GM19035 (cell line): ENCODE results near the gene STRN4.
"Not testable (repeated sequence)": the region's sequence is repeated elsewhere in the genome, so short reads cannot be mapped to it uniquely, and the experiment has no call there.

ENCODE experiments used
- ATAC-seq: cut with Tn5 transposase; IDR thresholded peaks from one replicate; pipeline ENCODE4 v1.9.1; 2021; ENCODE audit not compliant: unreplicated experiment

STRN4 gene

GRCh38 chr19:46775642-46776258 is 29.5 kb upstream of the STRN4 start:
- no peak for ATAC-seq

DNA sequence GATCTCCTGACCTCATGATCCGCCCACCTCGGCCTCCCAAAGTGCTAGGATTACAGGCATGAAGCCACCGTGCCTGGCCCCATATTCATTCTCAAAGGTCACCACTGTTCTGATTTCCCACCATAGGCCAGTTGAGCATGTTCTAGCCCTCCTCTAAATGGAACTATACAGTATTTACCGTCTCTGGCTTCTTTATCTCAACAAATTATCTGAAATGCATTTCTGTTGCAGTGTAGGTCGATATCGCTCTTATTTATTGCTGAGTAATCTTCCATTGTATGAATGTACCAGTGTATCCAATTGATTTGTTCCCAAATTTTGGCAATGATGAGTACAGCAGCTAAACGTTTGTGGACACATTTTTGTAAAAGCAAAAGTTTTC is 26.8 kb upstream of the STRN4 start:
- no peak for ATAC-seq

DNA sequence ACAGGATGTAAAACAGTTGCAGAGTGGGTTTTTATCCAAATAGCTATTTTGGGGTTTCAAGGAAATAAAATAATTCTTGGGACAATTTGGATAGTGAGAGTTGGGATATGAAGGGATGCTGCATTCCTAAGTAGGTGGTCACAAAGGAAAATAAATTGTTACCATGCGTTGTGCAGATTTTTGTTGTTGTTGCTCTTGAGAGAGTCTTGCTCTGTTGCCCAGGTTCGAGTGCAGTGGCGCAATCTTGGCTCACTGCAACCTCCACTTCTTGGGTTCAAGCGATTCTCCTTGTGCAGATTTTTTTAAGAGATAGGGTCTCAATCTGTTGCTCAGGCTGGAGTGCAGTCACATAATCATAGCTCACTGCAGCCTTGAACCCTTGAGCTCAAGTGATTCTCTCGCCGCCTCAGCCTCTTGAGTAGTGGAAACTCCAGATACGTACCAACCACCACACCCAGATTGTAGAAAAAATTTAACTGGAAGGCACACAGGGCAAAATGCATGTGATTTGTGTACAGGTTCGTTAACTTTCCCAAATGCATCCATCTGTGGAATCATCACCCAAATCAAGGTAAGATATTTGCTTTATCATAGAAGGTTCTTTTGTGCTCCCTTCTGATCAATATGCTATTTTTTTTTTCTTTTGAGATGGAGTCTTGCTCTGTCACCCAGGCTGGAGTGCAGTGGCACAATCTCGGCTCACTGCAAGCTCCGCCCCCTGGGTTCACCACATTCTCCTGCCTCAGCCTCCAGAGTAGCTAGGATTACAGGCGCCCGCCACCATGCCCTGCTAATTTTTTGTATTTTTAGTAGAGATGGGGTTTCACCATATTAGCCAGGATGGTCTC is 26.1 kb upstream of the STRN4 start:
- no peak for ATAC-seq

DNA sequence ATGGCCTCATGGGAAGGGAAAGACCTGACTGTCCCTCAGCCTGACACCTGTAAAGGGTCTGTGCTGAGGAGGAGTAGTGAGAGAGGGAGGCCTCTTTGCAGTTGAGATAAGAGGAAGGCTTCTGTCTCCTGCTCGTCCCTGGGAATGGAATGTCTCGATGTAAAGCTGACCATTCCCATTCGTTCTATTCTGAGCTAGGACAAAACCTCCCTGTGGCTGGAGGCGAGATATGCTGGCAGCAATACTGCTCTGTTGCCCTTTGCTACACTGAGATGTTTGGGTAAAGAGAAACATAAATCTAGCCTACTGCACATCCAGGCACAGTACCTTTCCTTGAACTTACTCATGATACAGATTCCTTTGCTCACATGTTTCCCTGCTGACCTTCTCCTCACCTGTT is 22.5 kb upstream of the STRN4 start:
- not testable (repeated sequence) for ATAC-seq

DNA sequence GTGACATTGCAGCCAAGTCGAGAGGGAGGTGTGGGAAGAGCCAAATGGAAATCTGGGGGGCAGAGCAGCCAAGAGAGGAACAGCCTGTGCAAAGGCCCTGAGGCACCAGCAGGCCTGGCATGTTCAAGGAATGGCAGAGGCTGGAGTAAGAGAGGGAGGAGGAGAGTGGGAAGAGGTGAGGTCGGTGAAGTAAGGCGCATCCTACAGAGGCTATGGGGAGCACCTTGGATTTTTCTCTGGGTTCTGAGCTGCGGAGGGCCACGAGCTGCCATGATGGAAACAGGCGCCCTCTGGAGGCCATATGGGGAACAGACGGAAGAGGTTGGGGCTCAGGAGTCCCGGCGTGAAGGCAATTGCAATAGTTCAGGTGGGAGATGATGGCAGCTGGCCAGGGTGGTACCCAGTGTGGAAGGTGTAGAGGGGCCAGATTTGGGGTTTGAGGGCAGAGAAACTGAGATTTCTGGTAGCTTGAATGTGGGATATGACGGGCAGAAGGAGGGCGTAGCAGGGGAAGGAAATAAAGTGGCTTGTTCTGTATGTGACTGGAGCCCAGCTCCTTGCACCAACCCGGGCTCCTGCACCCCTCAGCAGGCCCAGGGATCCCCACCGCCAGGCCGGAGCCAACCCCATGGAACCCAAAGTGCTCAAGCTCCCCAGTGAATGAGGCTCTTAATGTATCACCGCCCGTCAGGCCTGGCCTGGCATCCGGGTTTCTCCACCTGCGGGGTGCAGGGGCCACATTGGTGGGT is 20.5 kb upstream of the STRN4 start:
- ATAC-seq, result no peak

DNA sequence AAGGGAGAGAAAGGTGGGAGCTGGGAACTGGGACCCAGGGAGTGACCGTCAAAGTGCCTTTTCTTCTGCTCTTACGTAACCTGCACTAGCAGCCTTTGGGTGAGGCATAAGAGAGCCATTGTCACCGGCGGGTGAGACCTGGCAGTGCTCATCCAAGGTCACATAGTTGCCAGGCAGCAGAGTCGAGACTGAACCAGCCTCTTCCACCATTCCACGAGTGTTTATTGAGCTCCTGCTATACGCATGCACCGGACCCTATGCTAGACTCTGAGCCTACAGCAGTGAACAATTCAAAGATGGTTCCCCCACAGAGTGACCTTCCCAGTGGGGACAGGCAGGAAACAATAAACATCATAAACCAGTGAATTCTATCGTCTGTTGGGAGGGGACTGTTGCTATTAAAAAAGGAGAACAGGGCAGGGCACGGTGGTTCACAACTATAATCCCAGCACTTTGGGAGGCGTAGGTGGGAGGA is 18.6 kb upstream of the STRN4 start:
- ATAC-seq, result no peak

GRCh38 chr19:46762245-46762890 is 16.1 kb upstream of the STRN4 start:
- ATAC-seq, result no peak

DNA sequence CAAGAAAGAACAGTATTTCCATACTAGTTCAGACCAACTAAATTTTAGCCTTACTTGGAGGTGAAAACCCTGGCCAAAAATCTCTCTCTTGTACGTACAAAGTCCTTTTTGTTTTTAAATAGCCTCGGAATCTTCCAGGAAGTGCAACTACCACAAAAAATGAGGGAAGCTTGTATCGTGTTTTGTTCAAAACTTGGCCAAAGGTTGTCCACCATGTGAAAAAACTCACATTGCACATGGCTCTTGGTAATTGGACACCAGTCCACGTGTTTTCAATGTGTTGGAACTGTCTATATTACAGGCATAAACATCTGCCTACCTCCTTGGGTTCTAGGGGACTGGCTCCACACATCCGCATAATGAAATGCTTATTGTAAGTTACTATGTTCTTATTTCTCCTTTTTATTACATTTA is 15.2 kb upstream of the STRN4 start:
- no peak for ATAC-seq

DNA sequence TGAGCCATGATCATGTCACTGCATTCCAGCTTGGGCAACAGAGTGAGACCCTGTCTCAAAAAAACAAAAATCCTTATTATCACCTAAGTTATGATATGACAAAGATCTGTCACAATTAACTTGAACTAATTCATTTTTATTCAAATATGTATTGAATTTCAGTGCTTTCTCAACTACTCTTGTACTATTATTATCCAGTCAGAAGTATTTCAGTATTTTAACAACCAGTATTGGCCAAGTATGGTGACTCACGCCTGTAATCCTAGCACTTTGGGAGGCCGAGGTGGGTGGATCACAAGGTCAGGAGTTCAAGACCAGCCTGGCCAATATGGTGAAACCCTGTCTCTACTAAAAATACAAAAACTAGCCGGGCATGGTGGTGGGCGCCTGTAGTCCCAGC is 14.6 kb upstream of the STRN4 start:
- ATAC-seq, result not testable (repeated sequence)

DNA sequence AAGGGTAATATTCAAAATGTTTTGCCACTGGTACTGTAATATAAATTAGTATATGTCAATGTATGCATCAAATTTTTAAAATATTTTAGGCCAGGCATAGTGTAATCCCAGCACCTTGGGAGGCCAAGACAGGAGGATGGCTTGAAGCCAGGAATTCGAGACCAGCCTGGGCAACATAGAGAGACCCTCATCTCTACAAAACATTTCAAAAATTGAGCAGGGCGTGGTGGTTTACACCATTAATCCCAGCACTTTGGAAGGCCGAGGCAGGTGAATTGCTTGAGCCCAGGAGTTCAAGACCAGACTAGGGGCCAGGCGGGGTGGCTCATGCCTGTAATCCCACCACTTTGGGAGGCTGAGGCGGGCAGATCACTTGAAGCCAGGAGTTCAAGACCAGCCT is 14.1 kb upstream of the STRN4 start:
- no peak for ATAC-seq

DNA sequence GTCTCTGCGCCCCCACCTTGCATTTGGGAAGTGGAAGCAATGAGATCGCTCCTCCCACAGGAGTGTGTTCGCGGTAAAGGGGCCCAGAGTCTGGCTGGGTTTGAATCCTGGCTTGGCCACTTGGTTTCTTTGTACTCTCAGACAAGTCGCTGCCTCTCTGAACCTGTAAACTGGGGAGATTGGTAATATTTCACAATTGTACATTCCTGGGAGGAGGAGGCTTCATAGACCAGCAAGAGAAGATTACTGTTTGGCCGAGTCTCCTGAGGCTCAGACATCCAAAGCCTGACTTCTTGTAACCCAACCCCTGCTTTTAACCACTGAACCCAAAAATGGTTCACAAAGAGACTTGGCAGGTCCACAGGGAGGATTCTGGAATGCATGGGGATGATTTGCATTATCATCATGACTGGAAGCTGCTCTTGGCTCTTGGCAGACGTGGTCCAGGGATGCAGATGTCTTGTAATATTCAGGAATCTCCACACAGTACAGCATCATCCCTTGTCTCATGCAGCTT is 13.6 kb upstream of the STRN4 start:
- ATAC-seq, result no peak

DNA sequence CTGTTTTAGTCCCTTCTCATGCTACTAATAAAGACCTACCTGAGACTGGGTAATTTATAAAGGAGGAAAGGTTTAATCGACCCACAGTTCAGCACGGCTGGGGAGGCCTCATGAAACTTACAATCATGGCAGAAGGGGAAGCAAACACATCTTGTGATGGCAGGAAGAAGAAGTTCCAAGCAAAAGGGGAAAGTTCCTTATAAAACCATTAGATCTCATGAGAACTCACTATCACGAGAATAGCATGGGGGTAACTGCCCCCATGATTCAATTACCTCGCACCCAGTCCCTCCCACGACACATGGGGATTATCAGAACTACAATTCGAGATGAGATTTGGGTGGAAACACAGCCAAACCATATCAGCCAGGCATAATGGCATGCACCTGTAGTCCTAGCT is 13.0 kb upstream of the STRN4 start:
- ATAC-seq, result no peak

DNA sequence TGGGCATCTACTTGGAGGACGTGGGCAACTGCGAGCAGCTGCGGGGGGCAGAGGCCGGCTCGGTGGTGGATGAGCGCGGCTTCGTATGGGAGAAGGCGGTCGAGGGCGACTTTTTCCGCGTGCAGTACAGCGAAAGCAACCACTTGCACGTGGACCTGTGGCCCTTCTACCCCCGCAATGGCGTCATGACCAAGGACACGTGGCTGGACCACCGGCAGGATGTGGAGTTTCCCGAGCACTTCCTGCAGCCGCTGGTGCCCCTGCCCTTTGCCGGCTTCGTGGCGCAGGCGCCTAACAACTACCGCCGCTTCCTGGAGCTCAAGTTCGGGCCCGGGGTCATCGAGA is 10.3 kb upstream of the STRN4 start:
- no peak for ATAC-seq

- ATAC-seq, result no peak
Observed at GRCh38 chr19:46755853-46756543, 9.7 kb upstream of the STRN4 start.

GRCh38 chr19:46755077-46755852 is 9.0 kb upstream of the STRN4 start:
- ATAC-seq, result no peak

DNA sequence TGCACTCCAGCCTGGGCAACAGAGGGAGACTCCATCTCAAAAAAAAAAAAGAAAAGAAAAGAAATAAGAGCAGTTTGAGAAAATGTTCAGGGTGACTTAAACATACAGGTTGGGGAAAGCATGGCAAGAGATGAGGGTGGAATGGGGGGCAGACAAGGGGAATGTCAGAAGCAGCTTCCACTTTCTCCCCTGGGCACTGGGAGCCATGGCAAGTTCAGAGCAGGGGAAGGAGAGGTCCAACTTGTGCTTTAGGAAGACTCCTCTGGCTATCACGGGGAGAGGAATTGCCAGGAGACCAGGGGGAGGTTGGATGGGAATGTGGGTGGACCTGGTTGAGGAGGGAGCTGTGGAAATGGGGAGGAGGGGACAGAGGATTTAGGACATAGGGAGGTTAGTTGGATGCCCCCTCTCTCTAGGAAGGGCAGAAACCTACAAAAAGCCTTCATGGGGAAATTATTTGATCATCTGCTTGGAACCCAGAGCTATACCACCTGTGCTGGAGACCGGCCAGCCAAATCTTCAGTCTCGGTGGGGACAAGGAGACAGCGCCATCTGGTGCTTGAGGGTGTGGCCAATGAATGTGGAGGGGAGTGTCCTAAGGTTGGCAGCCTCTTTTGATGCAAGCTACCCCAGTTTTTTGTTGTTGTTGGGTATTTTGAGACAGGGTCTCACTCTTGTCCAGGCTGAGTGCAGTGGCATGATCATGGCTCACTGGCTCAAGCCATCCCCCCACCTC is 7.3 kb upstream of the STRN4 start:
- ATAC-seq, result no peak

GRCh38 chr19:46748325-46749109 is 2.3 kb upstream of the STRN4 start:
- ATAC-seq, result no peak

GRCh38 chr19:46745521-46746280 is 549 bp downstream of the STRN4 start, which contains the start of gene FKRP:
TSS of gene FKRP (plus strand) at chr19:46746057. CDS start at chr19:46755451, 9,394 bp downstream.
- ATAC-seq, result peak; percentile 44
